ENCODE data around the gene CNGA2.

CNGA2 gene

DNA sequence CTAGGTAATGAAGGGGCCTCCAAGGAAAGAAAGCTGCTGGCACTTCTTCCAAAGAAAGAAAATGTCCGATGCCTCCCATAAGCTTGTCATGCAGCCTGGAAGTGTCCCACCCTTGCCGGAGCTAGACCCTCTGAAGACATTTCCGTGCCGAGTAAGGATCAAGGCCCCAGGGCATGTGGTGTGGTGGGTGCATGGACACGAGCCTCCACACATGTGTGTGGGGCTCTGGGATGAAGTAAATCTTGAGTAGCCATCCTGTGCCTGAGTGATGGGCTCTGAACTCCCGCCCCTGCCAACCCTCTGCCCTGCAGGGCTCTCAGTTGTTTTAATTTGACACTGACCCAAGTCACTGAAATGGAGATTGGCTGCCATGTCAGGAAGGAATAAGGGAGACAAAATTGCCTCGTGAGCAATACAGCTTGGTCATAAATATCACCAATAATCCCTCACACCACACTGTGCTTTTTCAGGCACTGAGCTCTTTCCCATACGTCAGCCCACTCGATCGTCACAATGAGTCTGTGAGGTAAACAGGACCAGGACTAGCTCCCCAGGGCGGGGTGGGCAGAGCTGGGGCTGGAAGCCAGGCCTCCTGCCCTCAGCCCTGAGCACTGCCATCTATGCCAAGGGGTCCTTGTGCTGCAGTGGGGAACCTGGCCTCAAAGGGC, 24.6 kb downstream of the CNGA2 start:
- Histone ChIP-seq H3K9me3 (ENCODE audit: control insufficient read depth, insufficient read depth, low read length) (no peaks in the 10 kb centered on the region), H3K36me3 (ENCODE audit: control insufficient read depth, low read length) (no peaks in the 10 kb centered on the region)
- no peak for TF ChIP-seq EZH2phosphoT487 (IDR thresholded peaks at IDR 0.05; ENCODE audit: borderline replicate concordance, low read length)
- TF ChIP-seq, protein P1, sequence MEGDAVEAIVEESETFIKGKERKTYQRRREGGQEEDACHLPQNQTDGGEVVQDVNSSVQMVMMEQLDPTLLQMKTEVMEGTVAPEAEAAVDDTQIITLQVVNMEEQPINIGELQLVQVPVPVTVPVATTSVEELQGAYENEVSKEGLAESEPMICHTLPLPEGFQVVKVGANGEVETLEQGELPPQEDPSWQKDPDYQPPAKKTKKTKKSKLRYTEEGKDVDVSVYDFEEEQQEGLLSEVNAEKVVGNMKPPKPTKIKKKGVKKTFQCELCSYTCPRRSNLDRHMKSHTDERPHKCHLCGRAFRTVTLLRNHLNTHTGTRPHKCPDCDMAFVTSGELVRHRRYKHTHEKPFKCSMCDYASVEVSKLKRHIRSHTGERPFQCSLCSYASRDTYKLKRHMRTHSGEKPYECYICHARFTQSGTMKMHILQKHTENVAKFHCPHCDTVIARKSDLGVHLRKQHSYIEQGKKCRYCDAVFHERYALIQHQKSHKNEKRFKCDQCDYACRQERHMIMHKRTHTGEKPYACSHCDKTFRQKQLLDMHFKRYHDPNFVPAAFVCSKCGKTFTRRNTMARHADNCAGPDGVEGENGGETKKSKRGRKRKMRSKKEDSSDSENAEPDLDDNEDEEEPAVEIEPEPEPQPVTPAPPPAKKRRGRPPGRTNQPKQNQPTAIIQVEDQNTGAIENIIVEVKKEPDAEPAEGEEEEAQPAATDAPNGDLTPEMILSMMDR (IDR thresholded peaks at IDR 0.05; ENCODE audit: low read depth, low read length, poor library complexity, severe bottlenecking) = no peak

GRCh38 chrX:151762802-151763201, 28.3 kb downstream of the CNGA2 start:
- Histone ChIP-seq H3K27ac (ENCODE audit: low read depth, low read length) (no peak overlapping the region), H3K9me2 (replicated peaks; ENCODE audit: control insufficient read depth, low read length) (no peaks in the 10 kb centered on the region), H3K4me3 (ENCODE audit: low read length) (no peak overlapping the region), H4K20me1 (ENCODE audit: control insufficient read depth, insufficient read depth, low read depth, low read length) (no peaks in the 10 kb centered on the region), H3K4me1 (ENCODE audit: control insufficient read depth, low read length) (no peaks in the 10 kb centered on the region), H3K4me2 (ENCODE audit: low read length) (no peak overlapping the region), H3K79me2 (ENCODE audit: control insufficient read depth, low read length) (no peaks in the 10 kb centered on the region), H3K27me3 (ENCODE audit: control insufficient read depth, low read length) (no peaks in the 10 kb centered on the region), H3F3A (ENCODE audit: control insufficient read depth, insufficient read depth) (no peaks in the 10 kb centered on the region), H3K36me3 (ENCODE audit: control insufficient read depth, low read length) (no peaks in the 10 kb centered on the region), H3K9me3 (ENCODE audit: control insufficient read depth, insufficient read depth, low read length) (no peaks in the 10 kb centered on the region)
- TF ChIP-seq, protein P1 (IDR thresholded peaks at IDR 0.05; ENCODE audit: low read depth, low read length, poor library complexity, severe bottlenecking) = no peak
- no peak for TF ChIP-seq EZH2phosphoT487 (IDR thresholded peaks at IDR 0.05; ENCODE audit: borderline replicate concordance, low read length)

More for the DNA sequence above, 24.6 kb downstream of the CNGA2 start:
- H3K27me3 ChIP-seq (ENCODE audit: control insufficient read depth, low read length) = no peaks in the 10 kb centered on the region
- H3K4me1 ChIP-seq (ENCODE audit: control insufficient read depth, low read length) = no peaks in the 10 kb centered on the region
- no peaks in the 10 kb centered on the region for H3F3A ChIP-seq (ENCODE audit: control insufficient read depth, insufficient read depth)
- H3K79me2 ChIP-seq (ENCODE audit: control insufficient read depth, low read length) = no peaks in the 10 kb centered on the region
- H4K20me1 ChIP-seq (ENCODE audit: control insufficient read depth, insufficient read depth, low read depth, low read length) = no peaks in the 10 kb centered on the region
- no peaks in the 10 kb centered on the region for H3K9me2 ChIP-seq (replicated peaks; ENCODE audit: control insufficient read depth, low read length)
- no peak overlapping the region for H3K27ac ChIP-seq (ENCODE audit: low read depth, low read length)
- H3K4me2 ChIP-seq (ENCODE audit: low read length) = no peak overlapping the region
- H3K4me3 ChIP-seq (ENCODE audit: low read length) = no peak overlapping the region

DNA sequence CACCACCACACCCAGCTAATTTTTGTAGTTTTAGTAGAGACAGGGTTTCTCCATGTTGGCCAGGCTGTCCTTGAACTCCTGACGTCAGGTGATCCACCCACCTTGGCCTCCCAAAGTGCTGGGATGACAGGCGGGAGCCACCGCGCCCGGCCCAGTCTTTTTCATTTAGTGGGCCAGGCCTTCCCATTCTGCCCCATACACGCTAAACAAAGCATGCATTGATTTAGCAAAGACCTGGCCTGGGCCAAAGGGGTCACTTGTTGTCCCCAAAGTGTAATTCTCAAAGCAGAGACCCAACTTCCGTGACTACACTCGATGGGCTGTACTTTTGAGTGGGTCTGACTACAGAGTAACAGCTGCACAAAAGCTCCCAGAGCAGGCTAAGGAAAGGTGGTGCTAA, 29.2 kb downstream of the CNGA2 start:
- TF ChIP-seq, protein P1 (IDR thresholded peaks at IDR 0.05; ENCODE audit: low read depth, low read length, poor library complexity, severe bottlenecking) = no peak
- no peak for TF ChIP-seq EZH2phosphoT487 (IDR thresholded peaks at IDR 0.05; ENCODE audit: borderline replicate concordance, low read length)
- no peaks in the 10 kb centered on the region for H3K9me3 ChIP-seq (ENCODE audit: control insufficient read depth, insufficient read depth, low read length)
- H3K27ac ChIP-seq (ENCODE audit: low read depth, low read length) = no peak overlapping the region
- H3K4me1 ChIP-seq (ENCODE audit: control insufficient read depth, low read length) = no peaks in the 10 kb centered on the region
- no peaks in the 10 kb centered on the region for H3K79me2 ChIP-seq (ENCODE audit: control insufficient read depth, low read length)
- no peak overlapping the region for H3K4me3 ChIP-seq (ENCODE audit: low read length)
- no peaks in the 10 kb centered on the region for H4K20me1 ChIP-seq (ENCODE audit: control insufficient read depth, insufficient read depth, low read depth, low read length)
- no peaks in the 10 kb centered on the region for H3K27me3 ChIP-seq (ENCODE audit: control insufficient read depth, low read length)
- H3K36me3 ChIP-seq (ENCODE audit: control insufficient read depth, low read length) = no peaks in the 10 kb centered on the region
- H3K9me2 ChIP-seq (replicated peaks; ENCODE audit: control insufficient read depth, low read length) = no peaks in the 10 kb centered on the region
- H3F3A ChIP-seq (ENCODE audit: control insufficient read depth, insufficient read depth) = no peaks in the 10 kb centered on the region
- H3K4me2 ChIP-seq (ENCODE audit: low read length) = no peak overlapping the region

Measured in DOHH2 (cell line).